Measurements from ENCODE around the gene SAMD4A. TPM values are rescaled to one million over a fixed set of nuclear protein-coding genes. Genes with fewer than 3 reads are reported as not detected.

The SAMD4A gene
- total RNA-seq, 1 experiment from 2014 or later: 9.6 TPM

DNA sequence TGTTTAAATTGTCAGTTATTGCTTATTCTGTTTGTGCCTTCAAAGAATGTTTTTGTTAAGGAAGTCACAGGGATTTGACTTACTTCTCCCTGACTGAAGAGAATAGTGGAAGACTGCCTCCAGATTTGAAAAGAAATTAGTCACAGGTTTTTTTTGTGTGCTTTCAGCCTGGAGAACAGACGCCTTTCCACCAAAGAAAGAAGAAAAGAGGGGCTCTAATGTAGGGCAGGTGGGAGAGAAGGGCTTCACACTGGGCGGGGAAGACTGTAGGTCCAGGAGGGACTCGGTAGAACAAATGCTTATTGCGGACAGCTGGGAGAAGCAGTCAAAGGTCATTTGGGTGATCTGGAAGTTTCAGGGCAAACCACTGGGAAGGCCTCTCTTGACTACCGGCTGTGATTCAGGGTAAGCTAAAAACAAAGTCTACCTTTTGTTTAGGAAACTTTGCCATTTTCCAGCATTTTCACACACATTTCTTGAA, 76.8 kb downstream of the SAMD4A start:
- H3K27ac ChIP-seq (ENCODE audit: insufficient read length, low read depth, low read length): no peak overlapping the region

More for the DNA sequence above, 76.8 kb downstream of the SAMD4A start:
- Histone ChIP-seq H4K20me1 (ENCODE audit: control insufficient read depth, insufficient read depth, insufficient read length) (no peaks in the 10 kb centered on the region), H3K79me1 (ENCODE audit: insufficient read depth, low read depth, low read length, poor library complexity, severe bottlenecking) (no peaks in the 10 kb centered on the region), H3K23ac (ENCODE audit: insufficient read length, low read depth, low read length) (no peak overlapping the region), H3K79me2 (ENCODE audit: insufficient read depth, low read length) (no peaks in the 10 kb centered on the region), H2AFZ (ENCODE audit: low read length) (no peak overlapping the region), H3T11ph (ENCODE audit: low read length) (no peak overlapping the region), H3K9ac (ENCODE audit: extremely low read depth, insufficient read length, low read length) (no peak overlapping the region), H3K4me2 (ENCODE audit: insufficient read depth, insufficient read length, low read length) (no peak overlapping the region), H4K5ac (ENCODE audit: insufficient read length, low read depth, low read length) (no peak overlapping the region), H3K56ac (ENCODE audit: insufficient read length, low read depth, low read length) (no peak overlapping the region), H4K8ac (replicated peaks; ENCODE audit: insufficient read length, low read depth, low read length) (no peak overlapping the region), H2BK12ac (ENCODE audit: insufficient read length, low read depth, low read length) (no peak overlapping the region), H2BK20ac (ENCODE audit: low read depth, low read length, poor library complexity, severe bottlenecking) (no peak overlapping the region), H4K91ac (ENCODE audit: insufficient read length, low read depth, low read length) (no peak overlapping the region), H3K27me3 (ENCODE audit: insufficient read depth, low read length) (no peaks in the 10 kb centered on the region), H3K4me1 (ENCODE audit: insufficient read depth, low read length) (peaks cover 11% of the 10 kb centered on the region; the same call in 1 of the 2 replicates), H2BK120ac (ENCODE audit: low read depth, low read length, poor library complexity, severe bottlenecking) (no peak overlapping the region), H2BK5ac (ENCODE audit: insufficient read length, low read length) (no peak overlapping the region), H3K9me3 (ENCODE audit: control insufficient read depth, low read depth, low read length) (no peaks in the 10 kb centered on the region), H2AK5ac (ENCODE audit: insufficient read length, low read length) (no peak overlapping the region), H3K23me2 (ENCODE audit: insufficient read length, low read depth, low read length, poor library complexity, severe bottlenecking) (no peaks in the 10 kb centered on the region), H2BK15ac (ENCODE audit: low read depth, low read length) (no peak overlapping the region), H3K18ac (ENCODE audit: insufficient read length, low read depth, low read length) (no peak overlapping the region), H3K4ac (ENCODE audit: low read depth, low read length) (no peak overlapping the region), H3K14ac (ENCODE audit: insufficient read depth, low read length) (no peak overlapping the region)
- Mint-ChIP-seq H3K36me3 (ENCODE audit: insufficient read depth in 1 of 3, low read depth in 3 of 3) (no peaks in the 10 kb centered on the region), H3K4me1 (peaks cover 12 to 20% of the 10 kb centered on the region in 2 experiments), H3K4me3 (no peak overlapping the region), H3K27ac (peak overlapping the region; percentile 21 to 64 (median 30); a peak in 2 of 7 replicates), H3K27me3 (ENCODE audit: low read depth) (no peaks in the 10 kb centered on the region), H3K9me3 (no peaks in the 10 kb centered on the region)
- DNase-seq: no peak
- no peak for TF ChIP-seq CTCF (conservative IDR thresholded peaks at IDR 0.05)
- no CpG with 5 or more reads among the region's 5 CpGs for WGBS (ENCODE audit: extremely low coverage, insufficient read length, low lambda C conversion rate)
